H1 (cell line): Measurements from ENCODE around the gene LINGO4. TPM values are rescaled to one million over a fixed set of nuclear protein-coding genes. Genes with fewer than 3 reads are reported as not detected.

Experiments
- CTCF ChIA-PET: fragments of 300-600 bp; sonication (Branson Sonifier 250); formaldehyde crosslinking; loops from one replicate; lab custom pipeline; 2021; ENCODE audit not compliant: partially characterized antibody; lab: Charles Lee
- POLR2A ChIA-PET: fragments of 300-600 bp; sonication (Branson Sonifier 250); formaldehyde crosslinking; loops from one replicate; lab custom pipeline; 2021; ENCODE audit warnings: inconsistent platforms; ENCODE audit not compliant: partially characterized antibody; lab: Charles Lee
- DNase-seq, 2 experiments: peaks; one replicate each; pipeline versions ENCODE4 v3.0.0 to v3.0.0-alpha.2; 2010 to 2022; ENCODE audit warnings: low spot score in 2 of 2, low read depth in 1 of 2, mixed read lengths in 1 of 2
- FAIRE-seq: peaks from 2 replicates; lab custom pipeline; 2011; peaks lifted over from hg19 to GRCh38; lab: Jason Lieb, UNC
- H2AFZ ChIP-seq: 2 replicates; pipeline ENCODE4 v1.8.1; 2012; ENCODE audit warnings: low read length, inconsistent platforms
- H2AK5ac ChIP-seq: 2 replicates; pipeline ENCODE4 v1.6.1; 2013; ENCODE audit warnings: low read depth, low read length
- H2BK120ac ChIP-seq: replicated peaks from 2 replicates; pipeline ENCODE3; 2013; ENCODE audit warnings: low read depth, low read length, inconsistent platforms
- H2BK12ac ChIP-seq: 2 replicates; pipeline ENCODE4 v1.6.1; 2013; ENCODE audit warnings: low read depth, low read length
- H2BK15ac ChIP-seq: 2 replicates; pipeline ENCODE4 v1.6.1; 2013; ENCODE audit warnings: low read length
- H2BK20ac ChIP-seq: 2 replicates; pipeline ENCODE4 v1.6.1; 2013; ENCODE audit warnings: low read length
- H2BK5ac ChIP-seq: 2 replicates; pipeline ENCODE4 v1.6.1; 2013; ENCODE audit warnings: low read depth, low read length
- H3K14ac ChIP-seq: 2 replicates; pipeline ENCODE4 v1.6.1; 2013; ENCODE audit warnings: inconsistent platforms; ENCODE audit not compliant: insufficient read length
- H3K18ac ChIP-seq: 2 replicates; pipeline ENCODE4 v1.6.1; 2013; ENCODE audit warnings: low read length; ENCODE audit errors: extremely low read depth
- H3K23ac ChIP-seq: 2 replicates; pipeline ENCODE4 v1.6.1; 2013; ENCODE audit warnings: inconsistent platforms; ENCODE audit not compliant: insufficient read length
- H3K23me2 ChIP-seq: 2 replicates; pipeline ENCODE4 v1.6.1; 2013; ENCODE audit warnings: low read depth, low read length
- H3K27ac ChIP-seq: 2 replicates; pipeline ENCODE4 v1.6.1; 2011; ENCODE audit warnings: low read depth, low read length, inconsistent platforms
- H3K27me3 ChIP-seq, 4 experiments: replicated peaks in 1 of 4; 1 replicate in 1 of 4; 2 replicates in 3 of 4; pipeline versions ENCODE4 v1.6.1 to v1.8.1; 2011 to 2013; ENCODE audit warnings: low read length in 3 of 4, mild to moderate bottlenecking in 3 of 4, inconsistent platforms in 2 of 4, mixed read lengths in 2 of 4, moderate library complexity in 1 of 4; ENCODE audit not compliant: control insufficient read depth in 3 of 4, insufficient read depth in 3 of 4; ENCODE audit errors: extremely low read depth in 1 of 4
- H3K36me3 ChIP-seq, 4 experiments: 2 replicates each; pipeline versions ENCODE4 v1.6.1 to v1.8.1; 2011 to 2013; ENCODE audit warnings: mild to moderate bottlenecking in 4 of 4, low read length in 3 of 4, moderate library complexity in 2 of 4, control low read depth in 1 of 4, inconsistent platforms in 1 of 4; ENCODE audit not compliant: insufficient read depth in 4 of 4, control insufficient read depth in 2 of 4
- H3K4ac ChIP-seq: replicated peaks from 2 replicates; pipeline ENCODE3; 2013; ENCODE audit warnings: low read length, low read depth, mixed read lengths, inconsistent platforms; ENCODE audit not compliant: insufficient read length
- H3K4me1 ChIP-seq, 4 experiments: replicated peaks in 1 of 4; 1 replicate in 1 of 4; 2 replicates in 3 of 4; pipeline versions ENCODE4 v1.6.1 to v1.8.1; 2011 to 2013; ENCODE audit warnings: low read length in 3 of 4, inconsistent platforms in 2 of 4, mixed read lengths in 1 of 4; ENCODE audit not compliant: insufficient read depth in 4 of 4, control insufficient read depth in 3 of 4
- H3K4me2 ChIP-seq, 2 experiments: 2 replicates each; pipeline versions ENCODE4 v1.6.1 to v1.8.1; 2011 to 2013; ENCODE audit warnings: low read depth in 2 of 2, low read length in 2 of 2, control low read depth in 1 of 2, inconsistent platforms in 1 of 2, mild to moderate bottlenecking in 1 of 2; ENCODE audit not compliant: insufficient read depth in 1 of 2
- H3K4me3 ChIP-seq, 4 experiments: fragments of 200-600, 300-600 bp in 1 of 4; sonication (generic), shearing (Covaris generic), sonication (Bioruptor Twin) in 1 of 4; 2 replicates each; pipeline versions ENCODE4 v1.5.1 to v1.8.1; 2011 to 2016; ENCODE audit warnings: low read length in 4 of 4, low read depth in 3 of 4, control low read depth in 2 of 4, inconsistent platforms in 2 of 4, mild to moderate bottlenecking in 2 of 4, mixed read lengths in 1 of 4, moderate library complexity in 1 of 4; ENCODE audit not compliant: insufficient read depth in 2 of 4; ENCODE audit errors: extremely low read depth in 1 of 4
- H3K56ac ChIP-seq: replicated peaks from 2 replicates; pipeline ENCODE3; 2013; ENCODE audit warnings: low read depth, mild to moderate bottlenecking, mixed read lengths, low read length, inconsistent platforms; ENCODE audit not compliant: insufficient read length
- H3K79me1 ChIP-seq: 2 replicates; pipeline ENCODE4 v1.6.1; 2013; ENCODE audit warnings: low read depth, low read length, control low read depth
- H3K79me2 ChIP-seq, 2 experiments: 2 replicates each; pipeline versions ENCODE4 v1.6.1 to v1.8.1; 2012 to 2013; ENCODE audit warnings: low read length in 2 of 2, mild to moderate bottlenecking in 2 of 2, inconsistent platforms in 1 of 2; ENCODE audit not compliant: insufficient read depth in 2 of 2, control insufficient read depth in 1 of 2
- H3K9ac ChIP-seq, 4 experiments: replicated peaks in 1 of 4; 1 replicate in 1 of 4; 2 replicates in 3 of 4; pipeline versions ENCODE4 v1.6.1 to v1.8.1; 2011 to 2013; ENCODE audit warnings: low read depth in 3 of 4, low read length in 3 of 4, control low read depth in 2 of 4, mild to moderate bottlenecking in 2 of 4, moderate library complexity in 2 of 4, inconsistent platforms in 1 of 4; ENCODE audit errors: extremely low read depth in 1 of 4
- H3K9me3 ChIP-seq, 2 experiments: 2 replicates each; pipeline versions ENCODE4 v1.6.1 to v1.8.1; 2012 to 2013; ENCODE audit warnings: mild to moderate bottlenecking in 2 of 2, moderate library complexity in 2 of 2, control low read depth in 1 of 2, inconsistent platforms in 1 of 2, low read depth in 1 of 2, low read length in 1 of 2, mixed read lengths in 1 of 2; ENCODE audit not compliant: insufficient read depth in 2 of 2
- H4K20me1 ChIP-seq, 2 experiments: replicated peaks in 1 of 2; 2 replicates each; pipeline versions ENCODE3 to v1.8.1; 2011 to 2013; ENCODE audit warnings: inconsistent platforms in 2 of 2, low read length in 2 of 2, mild to moderate bottlenecking in 1 of 2; ENCODE audit not compliant: insufficient read depth in 2 of 2, control insufficient read depth in 1 of 2
- H4K5ac ChIP-seq: 2 replicates; pipeline ENCODE4 v1.6.1; 2013; ENCODE audit warnings: low read length, low read depth, mixed read lengths, inconsistent platforms; ENCODE audit not compliant: insufficient read length
- H4K8ac ChIP-seq: 2 replicates; pipeline ENCODE4 v1.8.0; 2013; ENCODE audit warnings: mild to moderate bottlenecking, moderate library complexity, low read length, inconsistent platforms; ENCODE audit not compliant: insufficient read depth; ENCODE audit errors: extremely low read depth
- H4K91ac ChIP-seq: replicated peaks from 2 replicates; pipeline ENCODE3; 2013; ENCODE audit warnings: low read length, mixed read lengths, inconsistent platforms; ENCODE audit not compliant: insufficient read length
- CBX8 ChIP-seq: fragments of 300-800, 300-1000 bp; sonication (generic); IDR thresholded peaks from 2 replicates; pipeline ENCODE4 v1.7.1; 2016; ENCODE audit warnings: low read depth, low read length, borderline replicate concordance
- GABPA ChIP-seq: IDR thresholded peaks from 2 replicates; pipeline ENCODE4 v1.6.1; 2011; ENCODE audit warnings: mild to moderate bottlenecking, low read length, moderate library complexity, borderline replicate concordance; ENCODE audit not compliant: insufficient read depth
- HDAC2 ChIP-seq, 2 experiments: fragments of 300-600 bp in 1 of 2; sonication (generic) in 1 of 2; IDR thresholded peaks; 2 replicates each; pipeline ENCODE4 v1.6.1; 2011 to 2012; ENCODE audit warnings: low read depth in 2 of 2, low read length in 2 of 2, mild to moderate bottlenecking in 2 of 2, moderate library complexity in 2 of 2, borderline replicate concordance in 1 of 2, inconsistent platforms in 1 of 2
- JUN ChIP-seq: IDR thresholded peaks from 2 replicates; pipeline ENCODE4 v1.6.1; 2011; ENCODE audit warnings: low read depth, mild to moderate bottlenecking, improper control_type of control experiment, low read length
- SIN3A ChIP-seq, 2 experiments: IDR thresholded peaks in 1 of 2; conservative IDR thresholded peaks in 1 of 2; 2 replicates each; pipeline ENCODE4 v1.6.1; 2011 to 2012; ENCODE audit warnings: low read length in 2 of 2, improper control_type of control experiment in 1 of 2, low read depth in 1 of 2, mild to moderate bottlenecking in 1 of 2
- SUZ12 ChIP-seq: fragments of 200-600 bp; sonication (generic); IDR thresholded peaks from 2 replicates; pipeline ENCODE4 v1.6.1; 2012; ENCODE audit warnings: mild to moderate bottlenecking, inconsistent platforms, low read length, moderate library complexity, mixed read lengths
- TAF7 ChIP-seq: optimal IDR thresholded peaks from 2 replicates; pipeline ENCODE3; 2011; ENCODE audit warnings: low read depth, mild to moderate bottlenecking, inconsistent platforms, low read length, moderate library complexity, borderline replicate concordance
- WGBS, 2 experiments: shearing (Covaris generic) in 1 of 2; methylation state at CpG; one replicate each; pipeline versions ENCODE4 v1.1.6 to v1.1.7; 2013 to 2015; ENCODE audit warnings: low lambda C conversion rate in 2 of 2, mixed read lengths in 2 of 2, inconsistent platforms in 1 of 2, low coverage in 1 of 2, missing lambda C conversion rate in 1 of 2; ENCODE audit not compliant: insufficient replicate concordance in 2 of 2, insufficient coverage in 1 of 2, insufficient read length in 1 of 2; ENCODE audit errors: extremely low coverage in 1 of 2, missing lambda C conversion rate in 1 of 2; 5-methylcytosine and 5-hydroxymethylcytosine counted together
- polyA plus RNA-seq, 7 experiments: library from polyadenylated mRNA; depleted of rRNA in 3 of 7; stranded (reverse) in 5 of 7; unstranded in 2 of 7; fragments of >200 nt in 5 of 7; fragments of 200-250 nt in 2 of 7; gene quantifications; 1 replicate in 5 of 7; 2 replicates in 1 of 7; 4 replicates in 1 of 7; pipeline versions ENCODE4 v1.2.1 to v1.2.3, GENCODE V29; 2011 to 2013; ENCODE audit warnings: missing spikeins in 2 of 7, mixed read lengths in 2 of 7
- total RNA-seq: library from RNA; stranded (reverse); fragmentation: NEBNext Ultra II Directional; extraction: Animal tissue kit (Norgen Biotek cat#: 25700); gene quantifications from 2 replicates; pipeline ENCODE4 v1.2.1, GENCODE V29; 2021

LINGO4 gene
- total and polyA plus RNA-seq, 2 of the 8 experiments (the other 6 are each of a cell fraction or from before 2014, with no cell fraction given): 0.03 TPM; not detected in 1

- Histone ChIP-seq H2AK5ac (no peak overlapping the region), H3K9me3 (no peaks in the 10 kb centered on the region), H3K79me2 (no peaks in the 10 kb centered on the region), H3K4me1 (peaks cover 1 to 5% (median 4%) of the 10 kb centered on the region in 4 experiments; a peak in 2 of 7 replicates), H4K20me1 (no peaks in the 10 kb centered on the region), H3K4ac (no peak overlapping the region), H3K79me1 (no peaks in the 10 kb centered on the region), H3K4me2 (no peak overlapping the region), H2BK15ac (no peak overlapping the region), H2BK5ac (no peak overlapping the region), H3K4me3 (no peak overlapping the region), H3K36me3 (no peaks in the 10 kb centered on the region), H2BK20ac (no peak overlapping the region), H3K27me3 (peaks cover 0 to 3% (median 0%) of the 10 kb centered on the region in 4 experiments; a peak in 1 of 7 replicates), H3K27ac (no peak overlapping the region), H3K56ac (no peak overlapping the region), H3K14ac (no peak overlapping the region), H3K23ac (no peak overlapping the region), H2BK120ac (no peak overlapping the region), H4K8ac (no peak overlapping the region), H3K23me2 (no peaks in the 10 kb centered on the region), H2AFZ (no peak overlapping the region), H4K91ac (no peak overlapping the region), H3K9ac (no peak overlapping the region), H3K18ac (no peak overlapping the region), H4K5ac (no peak overlapping the region), H2BK12ac (no peak overlapping the region)
- WGBS, 2 experiments: 92% methylated on average over 1 of the region's 1 CpG; no CpG with 5 or more reads in 1 of the 2 experiments
- no peak for DNase-seq
- CTCF ChIA-PET: interaction anchor here (0.9 to 2.6 kb wide), 5 partner anchors 10 to 38 kb away, joined by 3 to 6 read pairs (median 4); partner anchors contain the start of gene TDRKH
- POLR2A ChIA-PET: interaction anchor here (1.1 to 1.8 kb wide), 3 partner anchors 18 to 32 kb away, joined by 3 to 6 read pairs (median 4); partner anchors contain the start of gene C2CD4D
- no peak for FAIRE-seq
- no peak for TF ChIP-seq SIN3A (conservative IDR thresholded peaks at IDR 0.05 in 1 of 2, IDR thresholded peaks at IDR 0.05 in 1 of 2; ENCODE audit: low read depth in 1 of 2, low read length in 2 of 2)
- TF ChIP-seq SUZ12: no peak
- TF ChIP-seq CBX8: no peak
- no peak for TF ChIP-seq JUN
- TF ChIP-seq TAF7: no peak
- no peak for TF ChIP-seq HDAC2 (IDR thresholded peaks at IDR 0.05; ENCODE audit: borderline replicate concordance in 1 of 2, low read depth in 2 of 2, low read length in 2 of 2)
- TF ChIP-seq GABPA: no peak
Observed at GRCh38 chr1:151807766-151808165, 2.5 kb upstream of the LINGO4 start.
